ENCODE results near the gene KCNK3. TPM values are rescaled to one million over a fixed set of nuclear protein-coding genes. Genes with fewer than 3 reads are reported as not detected.

The KCNK3 gene
- total and polyA plus RNA-seq, 4 donors = 6.7 to 29.9 (median 20.0) TPM

- TF ChIP-seq CTCF (IDR thresholded peaks at IDR 0.05; ENCODE audit: control extremely low read depth, extremely low read depth) = no peak
- DNase-seq (peak in 2 of 3 donors; percentile 29 to 68), ATAC-seq (ENCODE audit: insufficient read depth, low FRiP score) (peak; percentile 77)
- Histone ChIP-seq H3K27ac (ENCODE audit: low read depth in 1 of 2, low read length in 1 of 2) (peak overlapping the region; percentile 81 to 84), H3K36me3 (ENCODE audit: control insufficient read depth in 4 of 4, insufficient read depth in 4 of 4, low read length in 4 of 4) (peaks cover 3 to 29% (median 14%) of the 10 kb centered on the region in 4 donors), H3K4me1 (ENCODE audit: control insufficient read depth in 5 of 5, insufficient read depth in 5 of 5, low read length in 5 of 5) (peaks cover 0 to 31% (median 12%) of the 10 kb centered on the region in 5 donors), H3K27me3 (ENCODE audit: control insufficient read depth in 3 of 3, insufficient read depth in 3 of 3, low read length in 2 of 3) (no peaks in the 10 kb centered on the region), H3K9me3 (ENCODE audit: control insufficient read depth in 4 of 4, insufficient read depth in 3 of 4, low read length in 3 of 4) (no peaks in the 10 kb centered on the region), H3K9ac (ENCODE audit: insufficient read depth in 1 of 2, low read length in 2 of 2) (no peak overlapping the region), H3K4me3 (no peak overlapping the region)
- 36 to 49% methylated on average over 13 of the region's 13 CpGs for WGBS, 2 donors
These were observed 79.8 kb downstream of the KCNK3 start for GRCh38 chr2:26772064-26773001.

DNA sequence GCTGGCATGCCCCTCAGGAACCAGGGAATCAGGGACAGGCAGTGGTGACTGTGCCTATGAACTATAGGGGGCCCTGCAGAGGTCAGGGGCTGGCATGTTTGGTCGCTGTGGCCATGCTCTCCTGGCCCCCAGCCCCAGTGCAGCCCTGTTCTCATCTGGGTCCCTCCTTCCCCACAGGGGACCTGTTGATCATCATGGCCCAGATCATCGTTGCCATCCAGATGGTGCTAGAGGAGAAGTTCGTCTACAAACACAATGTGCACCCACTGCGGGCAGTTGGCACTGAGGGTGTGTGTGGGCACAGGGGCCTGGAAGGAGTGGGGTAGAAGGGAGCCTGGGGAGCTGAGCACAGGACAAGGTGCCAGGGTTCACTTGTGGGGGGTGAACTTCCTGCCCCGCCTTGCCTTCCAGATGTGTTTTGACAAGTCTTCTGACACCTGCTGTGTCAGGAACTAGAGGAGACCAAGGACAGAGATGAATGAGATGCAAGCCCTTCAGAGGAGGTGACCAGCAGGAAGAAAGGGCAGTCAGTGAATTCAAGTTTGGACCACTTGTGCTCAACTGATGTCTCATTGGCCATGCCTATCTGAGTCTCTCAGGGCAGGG lies 83.8 kb downstream of the KCNK3 start:
- Histone ChIP-seq H3K36me3 (ENCODE audit: control insufficient read depth in 4 of 4, insufficient read depth in 4 of 4, low read length in 4 of 4) (peaks cover 6 to 52% (median 21%) of the 10 kb centered on the region in 4 donors), H3K4me3 (no peak overlapping the region), H3K9ac (ENCODE audit: insufficient read depth in 1 of 2, low read length in 2 of 2) (no peak overlapping the region), H3K27me3 (ENCODE audit: control insufficient read depth in 3 of 3, insufficient read depth in 3 of 3, low read length in 2 of 3) (no peaks in the 10 kb centered on the region), H3K9me3 (ENCODE audit: control insufficient read depth in 4 of 4, insufficient read depth in 3 of 4, low read length in 3 of 4) (peaks cover 0 to 2% (median 0%) of the 10 kb centered on the region in 4 donors), H3K4me1 (ENCODE audit: control insufficient read depth in 5 of 5, insufficient read depth in 5 of 5, low read length in 5 of 5) (peaks cover 0 to 13% (median 7%) of the 10 kb centered on the region in 5 donors), H3K27ac (ENCODE audit: low read depth in 1 of 2, low read length in 1 of 2) (no peak overlapping the region)
- 97 to 98% methylated on average over 5 of the region's 5 CpGs for WGBS, 2 donors
- ATAC-seq (ENCODE audit: insufficient read depth, low FRiP score) = no peak
- TF ChIP-seq CTCF (IDR thresholded peaks at IDR 0.05; ENCODE audit: control extremely low read depth, extremely low read depth) = no peak
- DNase-seq = no peak

DNA sequence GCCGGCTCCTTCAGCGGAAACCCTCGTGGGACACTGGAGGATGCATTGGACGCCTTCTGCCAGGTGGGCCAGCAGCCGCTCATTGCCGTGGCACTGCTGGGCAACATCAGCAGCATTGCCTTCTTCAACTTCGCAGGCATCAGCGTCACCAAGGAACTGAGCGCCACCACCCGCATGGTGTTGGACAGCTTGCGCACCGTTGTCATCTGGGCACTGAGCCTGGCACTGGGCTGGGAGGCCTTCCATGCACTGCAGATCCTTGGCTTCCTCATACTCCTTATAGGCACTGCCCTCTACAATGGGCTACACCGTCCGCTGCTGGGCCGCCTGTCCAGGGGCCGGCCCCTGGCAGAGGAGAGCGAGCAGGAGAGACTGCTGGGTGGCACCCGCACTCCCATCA lies 85.6 kb downstream of the KCNK3 start:
- no peak for TF ChIP-seq CTCF (IDR thresholded peaks at IDR 0.05; ENCODE audit: control extremely low read depth, extremely low read depth)
- ATAC-seq (ENCODE audit: insufficient read depth, low FRiP score) (no peak), DNase-seq (no peak)
- no peak overlapping the region for H3K27ac ChIP-seq (ENCODE audit: low read depth in 1 of 2, low read length in 1 of 2)
- no peak overlapping the region for H3K4me3 ChIP-seq
- WGBS, 2 donors = 96 to 97% methylated on average over 18 of the region's 18 CpGs
- H3K9ac ChIP-seq (ENCODE audit: insufficient read depth in 1 of 2, low read length in 2 of 2) = no peak overlapping the region
- peaks cover 6 to 52% (median 21%) of the 10 kb centered on the region in 4 donors for H3K36me3 ChIP-seq (ENCODE audit: control insufficient read depth in 4 of 4, insufficient read depth in 4 of 4, low read length in 4 of 4)
- peaks cover 0 to 2% (median 0%) of the 10 kb centered on the region in 4 donors for H3K9me3 ChIP-seq (ENCODE audit: control insufficient read depth in 4 of 4, insufficient read depth in 3 of 4, low read length in 3 of 4)
- H3K27me3 ChIP-seq (ENCODE audit: control insufficient read depth in 3 of 3, insufficient read depth in 3 of 3, low read length in 2 of 3) = no peaks in the 10 kb centered on the region
- no peaks in the 10 kb centered on the region for H3K4me1 ChIP-seq (ENCODE audit: control insufficient read depth in 5 of 5, insufficient read depth in 5 of 5, low read length in 5 of 5)

Measured in lung (tissue), 12 donors.